Measurements from ENCODE around the gene OR5P2.

DNA sequence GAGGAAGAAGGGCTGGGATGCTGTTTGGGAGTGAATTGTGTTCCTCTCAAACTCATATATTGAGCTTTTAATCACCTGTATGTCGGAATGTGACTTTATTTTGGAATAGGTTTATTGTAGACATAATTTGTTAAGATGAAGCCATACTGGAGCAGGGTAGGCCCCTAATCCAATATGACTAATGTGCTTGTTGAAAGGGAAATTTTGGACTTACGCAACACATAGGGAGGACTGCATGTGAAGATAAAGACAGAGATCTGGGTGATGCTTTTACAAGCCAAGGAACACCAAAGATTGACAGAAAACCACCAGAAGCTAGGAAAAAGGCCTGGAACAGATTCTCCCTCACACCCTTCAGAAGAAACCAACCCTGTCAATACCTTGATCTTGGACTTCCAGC lies 47.3 kb downstream of the OR5P2 start:
- TF ChIP-seq POLR2AphosphoS5 (IDR thresholded peaks at IDR 0.05) (no peak), POLR2A (IDR thresholded peaks at IDR 0.05) (no peak)
- TF ChIP-seq, protein P1, sequence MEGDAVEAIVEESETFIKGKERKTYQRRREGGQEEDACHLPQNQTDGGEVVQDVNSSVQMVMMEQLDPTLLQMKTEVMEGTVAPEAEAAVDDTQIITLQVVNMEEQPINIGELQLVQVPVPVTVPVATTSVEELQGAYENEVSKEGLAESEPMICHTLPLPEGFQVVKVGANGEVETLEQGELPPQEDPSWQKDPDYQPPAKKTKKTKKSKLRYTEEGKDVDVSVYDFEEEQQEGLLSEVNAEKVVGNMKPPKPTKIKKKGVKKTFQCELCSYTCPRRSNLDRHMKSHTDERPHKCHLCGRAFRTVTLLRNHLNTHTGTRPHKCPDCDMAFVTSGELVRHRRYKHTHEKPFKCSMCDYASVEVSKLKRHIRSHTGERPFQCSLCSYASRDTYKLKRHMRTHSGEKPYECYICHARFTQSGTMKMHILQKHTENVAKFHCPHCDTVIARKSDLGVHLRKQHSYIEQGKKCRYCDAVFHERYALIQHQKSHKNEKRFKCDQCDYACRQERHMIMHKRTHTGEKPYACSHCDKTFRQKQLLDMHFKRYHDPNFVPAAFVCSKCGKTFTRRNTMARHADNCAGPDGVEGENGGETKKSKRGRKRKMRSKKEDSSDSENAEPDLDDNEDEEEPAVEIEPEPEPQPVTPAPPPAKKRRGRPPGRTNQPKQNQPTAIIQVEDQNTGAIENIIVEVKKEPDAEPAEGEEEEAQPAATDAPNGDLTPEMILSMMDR (IDR thresholded peaks at IDR 0.05): no peak
